Measurements from ENCODE around the gene ETV6.
"Not testable (repeated sequence)": the region's sequence is repeated elsewhere in the genome, so short reads cannot be mapped to it uniquely, and the experiment has no call there.

The ETV6 gene

GRCh38 chr12:11669348-11669747 lies 19.9 kb downstream of the ETV6 start:
- no peak for DNase-seq (ENCODE audit: low spot score)

- DNase-seq (ENCODE audit: low spot score) = no peak
Measured at GRCh38 chr12:11672256-11673191, 23.1 kb downstream of the ETV6 start.

- no peak for DNase-seq (ENCODE audit: low spot score)
Measured at GRCh38 chr12:11673666-11674461, 24.4 kb downstream of the ETV6 start.

DNA sequence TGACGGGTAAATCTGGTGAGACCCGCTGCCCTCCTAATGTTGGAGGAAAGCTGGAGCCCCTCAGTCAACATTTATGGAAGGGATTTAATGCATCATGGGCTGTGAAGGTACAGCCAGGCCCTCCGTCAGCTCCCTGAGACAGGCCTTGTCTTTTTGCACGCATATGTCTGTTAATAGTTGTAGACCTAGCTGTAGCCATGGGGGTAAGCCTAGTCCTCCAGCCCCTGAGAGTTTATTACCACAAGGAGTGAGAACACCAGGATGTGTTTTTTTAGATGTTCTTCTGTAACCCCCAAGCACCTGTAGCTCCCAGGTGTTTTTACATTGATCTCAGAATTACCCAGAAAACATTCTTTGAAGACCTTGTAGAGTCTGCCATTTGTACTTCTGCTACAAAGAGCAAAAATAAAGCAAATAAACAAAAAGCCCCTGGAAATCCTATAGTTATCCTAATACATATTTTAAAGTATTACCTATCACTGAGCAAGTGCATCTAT lies 25.5 kb downstream of the ETV6 start:
- no peak for DNase-seq (ENCODE audit: low spot score)

- DNase-seq (ENCODE audit: low spot score) = peak; percentile 31
Measured at GRCh38 chr12:11676052-11676451, 26.6 kb downstream of the ETV6 start.

DNA sequence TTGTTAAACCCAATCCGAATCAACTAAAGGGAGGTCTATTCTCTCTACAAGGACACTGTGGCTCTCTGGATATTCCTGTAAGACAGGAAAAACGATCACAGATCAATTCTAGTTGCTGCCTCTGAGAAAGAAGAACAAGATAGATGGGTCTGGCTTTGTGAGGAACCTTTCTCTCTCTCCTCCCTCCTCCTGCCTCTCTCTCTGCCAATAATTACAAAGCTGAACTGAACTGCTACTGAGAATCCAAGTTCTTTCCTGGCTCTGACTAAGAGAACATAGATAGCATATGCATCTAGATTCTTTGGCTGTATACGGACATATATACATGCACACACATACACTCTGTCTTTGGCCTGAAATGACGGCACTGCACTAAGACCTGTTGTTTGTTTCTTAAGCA lies 27.6 kb downstream of the ETV6 start:
- DNase-seq (ENCODE audit: low spot score) = no peak

DNA sequence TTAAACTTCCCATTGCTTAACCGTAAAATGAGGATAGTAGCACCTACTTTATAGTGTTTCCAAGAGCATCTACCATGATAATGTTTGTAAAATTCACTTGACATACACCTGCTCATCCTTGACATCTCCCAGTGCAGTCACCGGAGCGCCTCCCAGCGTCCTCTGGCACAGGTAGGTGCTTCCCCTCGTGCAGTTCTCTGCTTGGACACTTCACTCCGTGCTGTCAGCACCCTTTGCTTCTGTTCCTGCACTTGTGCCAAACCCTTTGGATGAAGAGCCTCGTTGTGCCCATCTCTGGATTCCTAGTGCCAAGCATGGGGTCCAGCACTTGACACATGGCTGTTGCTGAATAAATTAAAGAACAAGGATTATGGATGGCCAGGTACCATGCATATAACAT lies 28.3 kb downstream of the ETV6 start:
- DNase-seq (ENCODE audit: low spot score) = no peak

DNA sequence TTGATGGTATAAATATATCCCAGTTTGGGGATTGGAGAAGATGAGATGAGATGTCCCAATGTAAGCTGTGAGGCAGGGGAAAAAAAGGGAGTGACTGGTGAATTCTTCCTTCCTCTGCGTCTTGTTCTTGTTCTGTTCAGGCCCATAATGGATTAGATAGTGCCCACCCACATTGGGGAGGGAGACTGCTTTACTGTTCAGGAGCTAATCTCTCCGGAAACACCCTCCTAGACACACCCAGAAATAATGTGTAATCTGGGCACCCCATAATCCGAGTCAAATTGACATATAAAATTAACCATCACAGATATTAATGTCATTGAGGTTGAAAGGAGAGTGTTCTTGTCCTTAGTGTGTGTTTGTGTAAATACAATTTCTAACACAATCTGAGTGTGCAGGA lies 29.3 kb downstream of the ETV6 start:
- DNase-seq (ENCODE audit: low spot score) = no peak

DNA sequence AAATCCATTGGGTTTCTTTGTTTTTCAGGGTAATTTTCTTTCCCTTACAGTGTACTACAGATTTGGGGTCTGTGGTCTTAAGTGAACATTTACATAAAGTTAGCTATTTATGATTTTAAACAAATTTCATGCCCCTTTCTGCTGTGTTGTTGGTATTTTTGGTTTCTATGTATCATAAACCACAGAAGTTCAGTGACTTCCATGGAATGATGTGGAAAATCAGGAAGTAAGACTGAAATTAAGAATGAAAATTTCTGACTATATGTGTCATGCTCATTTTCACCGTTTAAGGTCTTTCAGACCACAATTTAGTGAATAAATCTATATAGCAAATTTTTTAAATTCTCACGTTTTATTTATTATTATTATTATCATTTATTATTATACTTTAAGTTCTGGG lies 31.7 kb downstream of the ETV6 start:
- no peak for DNase-seq (ENCODE audit: low spot score)

GRCh38 chr12:11681695-11682094 lies 32.2 kb downstream of the ETV6 start:
- DNase-seq (ENCODE audit: low spot score) = not testable (repeated sequence)

GRCh38 chr12:11684393-11684792 lies 34.9 kb downstream of the ETV6 start:
- no peak for DNase-seq (ENCODE audit: low spot score)

- DNase-seq (ENCODE audit: low spot score) = no peak
Measured at GRCh38 chr12:11684811-11685210, 35.3 kb downstream of the ETV6 start.

DNA sequence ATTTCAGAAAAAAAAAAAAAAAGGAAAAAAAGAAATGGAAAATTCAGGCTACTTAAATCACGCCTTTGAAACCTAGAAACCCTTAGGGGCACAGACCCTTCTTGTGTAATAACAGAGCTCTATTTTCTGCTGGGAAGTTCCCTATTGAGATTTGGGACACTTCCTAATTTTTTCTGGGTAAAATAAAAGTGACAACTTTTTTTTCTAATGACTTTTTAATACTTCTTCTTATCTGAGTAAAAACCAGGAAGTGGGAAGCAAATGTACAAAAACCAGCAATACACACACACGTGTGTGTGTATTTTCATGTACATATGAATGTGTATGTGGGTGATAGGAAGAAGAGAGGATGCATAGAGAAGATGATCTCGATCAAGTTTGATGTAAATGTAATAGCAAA lies 35.8 kb downstream of the ETV6 start:
- no peak for DNase-seq (ENCODE audit: low spot score)

GRCh38 chr12:11685716-11686115 lies 36.2 kb downstream of the ETV6 start:
- no peak for DNase-seq (ENCODE audit: low spot score)

- DNase-seq (ENCODE audit: low spot score) = no peak
Measured at GRCh38 chr12:11686120-11686519, 36.6 kb downstream of the ETV6 start.

GRCh38 chr12:11687528-11687927 lies 38.1 kb downstream of the ETV6 start:
- DNase-seq (ENCODE audit: low spot score) = no peak

DNA sequence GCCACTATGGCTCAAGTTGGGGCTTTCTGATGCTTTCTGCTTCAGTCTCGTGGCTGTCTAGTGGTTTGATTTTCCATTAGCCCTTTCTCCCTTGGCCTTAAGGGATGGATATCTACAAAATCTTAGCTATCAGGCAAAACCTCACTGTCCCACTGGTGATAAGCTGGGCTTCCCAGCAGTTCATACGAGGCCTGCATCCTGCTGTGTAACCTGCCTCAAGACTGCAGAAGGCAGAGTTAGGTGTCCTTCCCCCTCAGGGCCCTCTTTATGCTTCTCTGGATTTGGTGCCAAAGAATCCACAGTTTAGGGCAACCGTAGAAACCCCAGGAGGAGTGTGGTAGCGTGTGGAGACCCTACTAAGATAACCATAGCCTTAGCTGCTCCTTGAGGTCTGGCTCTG lies 38.9 kb downstream of the ETV6 start:
- no peak for DNase-seq (ENCODE audit: low spot score)

GRCh38 chr12:11688831-11689230 lies 39.4 kb downstream of the ETV6 start:
- no peak for DNase-seq (ENCODE audit: low spot score)

DNA sequence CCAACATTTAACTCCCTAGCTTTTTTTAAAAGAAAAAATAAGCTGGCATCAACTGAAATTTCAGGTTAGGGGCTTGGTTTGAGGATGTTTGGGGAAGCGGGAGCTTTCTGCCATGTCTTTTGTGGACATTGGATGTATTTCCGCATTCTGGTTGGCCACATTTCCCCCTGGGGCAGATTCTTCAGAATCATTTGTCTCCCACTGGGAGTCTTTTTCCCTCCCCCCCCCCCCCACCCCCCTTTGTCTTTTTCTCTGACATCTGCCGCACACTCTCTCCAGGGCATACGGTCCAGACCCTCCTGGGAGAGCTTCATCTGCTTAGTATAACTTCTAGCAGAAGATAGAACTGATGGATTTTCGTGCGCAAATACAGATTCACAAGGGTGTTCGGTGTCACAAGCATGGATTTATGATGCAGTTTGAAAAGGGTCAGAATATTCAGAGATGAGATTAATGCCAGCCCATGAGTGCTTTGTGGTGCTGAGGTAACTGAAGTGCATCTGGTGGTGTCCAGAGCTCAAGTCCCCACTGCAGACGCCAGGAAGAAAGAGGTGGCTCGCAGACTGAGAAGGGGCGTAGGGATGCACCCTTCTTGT lies 40.2 kb downstream of the ETV6 start:
- DNase-seq (ENCODE audit: low spot score) = no peak

DNA sequence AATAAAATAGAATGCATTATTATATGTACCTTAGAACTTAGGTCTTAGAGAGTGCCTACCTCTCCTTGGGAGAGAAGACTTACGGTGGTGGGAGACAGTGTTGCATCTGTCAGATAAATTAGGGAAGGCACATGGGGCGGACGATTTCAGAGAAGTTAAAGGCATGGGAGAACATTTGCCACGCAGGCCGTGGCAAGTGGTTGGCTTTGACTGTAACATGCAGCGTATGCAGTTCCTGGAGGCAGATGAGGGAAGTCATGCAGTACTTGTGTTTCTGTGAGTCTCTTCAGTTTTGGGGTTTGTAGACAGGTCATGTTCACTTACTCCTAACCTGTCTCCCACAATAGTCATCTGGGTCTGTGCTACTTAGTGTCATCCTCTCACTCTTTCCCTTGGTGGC lies 43.6 kb downstream of the ETV6 start:
- DNase-seq (ENCODE audit: low spot score) = no peak

DNA sequence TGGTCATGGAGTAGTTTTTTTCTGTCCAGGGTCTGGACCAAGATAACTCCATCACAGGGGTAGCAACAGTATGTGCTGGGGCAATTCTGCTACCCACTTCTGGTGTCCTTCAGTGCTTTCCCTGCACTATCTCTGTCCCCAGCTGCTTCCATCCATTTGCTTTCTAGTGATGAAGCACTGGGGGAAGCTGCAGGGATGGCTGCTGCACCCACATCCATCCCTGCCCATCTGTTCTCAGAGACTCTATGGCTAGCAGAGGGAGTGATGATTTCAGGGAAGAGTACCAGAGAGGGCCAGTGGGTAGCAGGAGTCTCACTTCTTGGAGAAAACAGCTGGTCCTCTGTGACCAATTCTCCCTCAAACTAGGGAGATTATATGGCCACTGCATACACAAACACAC lies 44.1 kb downstream of the ETV6 start:
- no peak for DNase-seq (ENCODE audit: low spot score)

DNA sequence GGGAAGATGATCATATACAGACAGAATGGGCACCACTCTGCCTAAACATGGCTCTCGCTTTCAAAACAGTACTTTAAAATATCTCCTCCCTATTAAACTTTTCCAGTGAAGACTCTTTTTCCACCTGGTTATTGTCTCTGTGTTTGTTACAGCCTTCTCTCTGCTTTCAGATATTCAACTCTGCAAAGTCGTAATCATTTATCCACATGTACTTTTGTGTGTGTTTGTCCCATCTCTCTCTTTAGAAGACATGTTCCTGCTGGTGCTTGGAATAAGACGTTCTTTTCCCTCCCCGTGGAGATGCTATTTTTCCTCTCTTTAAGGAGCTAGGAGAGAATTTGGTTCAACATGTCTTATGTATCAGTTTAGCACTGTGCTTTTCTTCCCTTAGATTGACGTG lies 45.1 kb downstream of the ETV6 start:
- DNase-seq (ENCODE audit: low spot score) = no peak

GRCh38 chr12:11695321-11695720 lies 45.8 kb downstream of the ETV6 start:
- no peak for DNase-seq (ENCODE audit: low spot score)

All from putamen (tissue), 1 donor.